CD14-positive monocyte (primary cell): Measurements from ENCODE around the gene RCN2. TPM values are rescaled to one million over a fixed set of nuclear protein-coding genes. Genes with fewer than 3 reads are reported as not detected.

Experiments
- DNase-seq, 3 donors: peaks; one replicate each; pipeline ENCODE4 v3.0.0-alpha.2; 2011 to 2022
- H2AFZ ChIP-seq: 2 replicates; pipeline ENCODE4 v1.6.0; 2012; ENCODE audit warnings: mild to moderate bottlenecking, low read depth, low read length, inconsistent platforms; ENCODE audit not compliant: insufficient read depth, poor library complexity, severe bottlenecking
- H3K27ac ChIP-seq, 2 donors: 1 replicate in 1 of 2; 2 replicates in 1 of 2; pipeline ENCODE4 v1.5.1; 2012 to 2013; ENCODE audit warnings: low read length in 2 of 2, control low read depth in 1 of 2, inconsistent platforms in 1 of 2, low read depth in 1 of 2, mild to moderate bottlenecking in 1 of 2
- H3K27me3 ChIP-seq, 2 donors: one replicate each; pipeline versions ENCODE4 v1.6.0 to v1.6.1; 2011 to 2013; ENCODE audit warnings: low read length in 2 of 2; ENCODE audit not compliant: control insufficient read depth in 2 of 2, insufficient read depth in 2 of 2
- H3K36me3 ChIP-seq, 2 donors: replicated peaks in 1 of 2; 1 replicate in 1 of 2; 2 replicates in 1 of 2; pipeline versions ENCODE4 v1.5.1 to v1.6.1; 2012 to 2013; ENCODE audit warnings: low read length in 2 of 2, control low read depth in 1 of 2, inconsistent platforms in 1 of 2, mild to moderate bottlenecking in 1 of 2; ENCODE audit not compliant: insufficient read depth in 2 of 2, control insufficient read depth in 1 of 2
- H3K4me1 ChIP-seq, 2 donors: 1 replicate in 1 of 2; 2 replicates in 1 of 2; pipeline versions ENCODE4 v1.5.1 to v1.6.1; 2012 to 2013; ENCODE audit warnings: low read length in 2 of 2, control low read depth in 1 of 2, inconsistent platforms in 1 of 2, mild to moderate bottlenecking in 1 of 2, moderate library complexity in 1 of 2; ENCODE audit not compliant: insufficient read depth in 2 of 2, control insufficient read depth in 1 of 2
- H3K4me2 ChIP-seq: replicated peaks from 2 replicates; pipeline ENCODE3; 2012; ENCODE audit warnings: low read length, moderate library complexity, mild to moderate bottlenecking; ENCODE audit not compliant: poor library complexity, severe bottlenecking; ENCODE audit errors: extremely low read depth
- H3K4me3 ChIP-seq, 3 experiments: fragments of 200-600 bp in 1 of 3; sonication (generic) in 1 of 3; replicated peaks in 1 of 3; 1 replicate in 2 of 3; 2 replicates in 1 of 3; pipeline ENCODE4 v1.5.1; 2011 to 2013; ENCODE audit warnings: low read length in 3 of 3, mild to moderate bottlenecking in 3 of 3, control low read depth in 2 of 3, low read depth in 2 of 3, inconsistent platforms in 1 of 3, moderate library complexity in 1 of 3
- H3K79me2 ChIP-seq: 2 replicates; pipeline ENCODE4 v1.6.0; 2012; ENCODE audit warnings: mild to moderate bottlenecking, control low read depth, inconsistent platforms, low read length, moderate library complexity; ENCODE audit not compliant: insufficient read depth
- H3K9ac ChIP-seq: 2 replicates; pipeline ENCODE4 v1.6.0; 2017; ENCODE audit warnings: low read length, mild to moderate bottlenecking; ENCODE audit not compliant: insufficient read depth, poor library complexity, severe bottlenecking
- H3K9me3 ChIP-seq, 2 donors: replicated peaks in 1 of 2; 1 replicate in 1 of 2; 2 replicates in 1 of 2; pipeline versions ENCODE4 v1.5.1 to v1.6.1; 2012 to 2013; ENCODE audit warnings: low read length in 2 of 2, control low read depth in 1 of 2; ENCODE audit not compliant: control insufficient read depth in 1 of 2, insufficient read depth in 1 of 2
- H4K20me1 ChIP-seq: 2 replicates; pipeline ENCODE4 v1.6.0; 2012; ENCODE audit warnings: mild to moderate bottlenecking, low read length, control low read depth, moderate library complexity; ENCODE audit not compliant: insufficient read depth
- H3K27ac Mint-ChIP-seq, 7 donors: one replicate each; pipeline ENCODE4 v1.8.0; 2020; ENCODE audit warnings: mild to moderate bottlenecking in 7 of 7, mixed read lengths in 7 of 7, moderate library complexity in 6 of 7, inconsistent platforms in 2 of 7
- H3K27me3 Mint-ChIP-seq, 3 donors: one replicate each; pipeline ENCODE4 v1.8.0; 2021 to 2022; ENCODE audit warnings: low read depth in 3 of 3, mild to moderate bottlenecking in 3 of 3, mixed read lengths in 3 of 3, moderate library complexity in 3 of 3, inconsistent platforms in 1 of 3
- H3K36me3 Mint-ChIP-seq, 2 donors: one replicate each; pipeline ENCODE4 v1.8.0; 2020; ENCODE audit warnings: mixed read lengths in 2 of 2, inconsistent platforms in 1 of 2, mild to moderate bottlenecking in 1 of 2
- H3K4me1 Mint-ChIP-seq: one replicate; pipeline ENCODE4 v1.8.0; 2020; ENCODE audit warnings: mild to moderate bottlenecking, mixed read lengths
- H3K4me3 Mint-ChIP-seq, 2 donors: one replicate each; pipeline ENCODE4 v1.8.0; 2020; ENCODE audit warnings: mild to moderate bottlenecking in 2 of 2, mixed read lengths in 2 of 2, moderate library complexity in 1 of 2
- H3K9me3 Mint-ChIP-seq, 7 donors: one replicate each; pipeline ENCODE4 v1.8.0; 2020 to 2022; ENCODE audit warnings: mixed read lengths in 7 of 7, mild to moderate bottlenecking in 6 of 7, moderate library complexity in 6 of 7, inconsistent platforms in 2 of 7
- CTCF ChIP-seq: fragments of 200-600 bp; IDR thresholded peaks from one replicate; pipeline ENCODE4 v1.8.0; 2022; ENCODE audit warnings: antibody characterized with exemption, mild to moderate bottlenecking
- WGBS: methylation state at CpG from one replicate; pipeline ENCODE4 v1.1.5; 2013; ENCODE audit warnings: missing lambda C conversion rate; ENCODE audit not compliant: insufficient coverage; 5-methylcytosine and 5-hydroxymethylcytosine counted together
- intact Hi-C, 2 donors: fragments of 100-400 bp; cut with micrococcal nuclease; formaldehyde crosslinking; loops; one replicate each; pipeline versions ENCODE4 v1.15.0 to v1.15.1; 2023
- polyA plus RNA-seq, 3 donors: library from polyadenylated mRNA; depleted of rRNA in 1 of 3; unstranded in 2 of 3; stranded (reverse) in 1 of 3; fragments of 300-500 nt in 2 of 3; fragments of >200 nt in 1 of 3; fragmentation: Illumina TruSeq in 2 of 3; gene quantifications; 1 replicate in 2 of 3; 2 replicates in 1 of 3; pipeline ENCODE4 v1.2.3, GENCODE V29; 2012 to 2021

Gene RCN2
- polyA plus RNA-seq, 3 donors: 7.1 to 16.4 (median 13.2) TPM

GRCh38 chr15:76936671-76937070, 5.1 kb downstream of the RCN2 start:
- peaks cover 32 to 44% of the 10 kb centered on the region in 2 donors for H3K36me3 Mint-ChIP-seq
- H4K20me1 ChIP-seq: no peaks in the 10 kb centered on the region
- no peaks in the 10 kb centered on the region for H3K9me3 ChIP-seq
- WGBS: 73% methylated on average over 3 of the region's 3 CpGs
- peaks cover 10% of the 10 kb centered on the region for H3K79me2 ChIP-seq
- H3K4me3 Mint-ChIP-seq: no peak overlapping the region
- peaks cover 9 to 13% of the 10 kb centered on the region in 2 donors for H3K4me1 ChIP-seq
- H3K27ac Mint-ChIP-seq: peak overlapping the region in 1 of 7 donors; percentile 15
- peaks cover 0 to 3% (median 0%) of the 10 kb centered on the region in 7 donors for H3K9me3 Mint-ChIP-seq
- H3K27ac ChIP-seq: no peak overlapping the region
- H3K4me3 ChIP-seq: no peak overlapping the region
- no peak overlapping the region for H3K9ac ChIP-seq
- intact Hi-C loops: no loop called here
- peaks cover 0 to 1% (median 0%) of the 10 kb centered on the region in 3 donors for H3K27me3 Mint-ChIP-seq
- no peak for DNase-seq
- H3K4me1 Mint-ChIP-seq: peaks cover 25% of the 10 kb centered on the region
- H3K36me3 ChIP-seq: peaks cover 10 to 37% of the 10 kb centered on the region in 2 donors
- no peak overlapping the region for H3K4me2 ChIP-seq
- TF ChIP-seq CTCF: no peak
- H3K27me3 ChIP-seq: no peaks in the 10 kb centered on the region
- no peak overlapping the region for H2AFZ ChIP-seq

DNA sequence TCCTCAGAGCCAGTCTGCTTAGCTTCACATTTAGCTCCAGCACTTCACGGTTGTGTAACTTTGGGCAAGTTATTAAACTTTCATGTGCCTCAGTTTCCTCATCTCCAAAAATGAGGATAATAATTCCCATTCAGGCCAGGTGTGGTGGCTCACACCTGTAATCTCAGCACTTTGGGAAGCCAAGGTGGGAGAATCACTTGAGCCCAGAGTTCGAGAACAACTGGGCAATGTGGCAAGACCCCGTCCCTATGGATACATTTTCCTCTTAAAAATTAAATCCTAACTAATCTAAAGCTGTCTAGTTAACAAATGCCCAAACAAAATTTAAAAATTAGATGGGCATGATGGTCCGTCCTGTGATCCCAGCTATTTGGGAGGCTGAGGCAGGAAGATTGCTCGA, 7.2 kb downstream of the RCN2 start:
- no CpG with 5 or more reads among the region's 5 CpGs for WGBS
- intact Hi-C loops: no loop called here
- H3K4me1 Mint-ChIP-seq: peaks cover 16% of the 10 kb centered on the region

More for the DNA sequence above, 7.2 kb downstream of the RCN2 start:
- peaks cover 0 to 1% (median 0%) of the 10 kb centered on the region in 3 donors for H3K27me3 Mint-ChIP-seq
- no peak for DNase-seq
- TF ChIP-seq CTCF: no peak
- Histone ChIP-seq H3K9ac (no peak overlapping the region), H3K4me2 (no peak overlapping the region), H3K79me2 (peaks cover 2% of the 10 kb centered on the region), H3K27ac (no peak overlapping the region), H3K27me3 (no peaks in the 10 kb centered on the region), H3K36me3 (peaks cover 10 to 37% of the 10 kb centered on the region in 2 donors), H4K20me1 (no peaks in the 10 kb centered on the region), H2AFZ (no peak overlapping the region), H3K4me1 (peaks cover 0 to 2% of the 10 kb centered on the region in 2 donors), H3K4me3 (no peak overlapping the region), H3K9me3 (no peaks in the 10 kb centered on the region)
- H3K4me3 Mint-ChIP-seq: no peak overlapping the region
- peaks cover 0 to 3% (median 0%) of the 10 kb centered on the region in 7 donors for H3K9me3 Mint-ChIP-seq
- no peak overlapping the region for H3K27ac Mint-ChIP-seq
- peaks cover 31 to 39% of the 10 kb centered on the region in 2 donors for H3K36me3 Mint-ChIP-seq
